ENCODE data around the gene NINJ1.

DNA sequence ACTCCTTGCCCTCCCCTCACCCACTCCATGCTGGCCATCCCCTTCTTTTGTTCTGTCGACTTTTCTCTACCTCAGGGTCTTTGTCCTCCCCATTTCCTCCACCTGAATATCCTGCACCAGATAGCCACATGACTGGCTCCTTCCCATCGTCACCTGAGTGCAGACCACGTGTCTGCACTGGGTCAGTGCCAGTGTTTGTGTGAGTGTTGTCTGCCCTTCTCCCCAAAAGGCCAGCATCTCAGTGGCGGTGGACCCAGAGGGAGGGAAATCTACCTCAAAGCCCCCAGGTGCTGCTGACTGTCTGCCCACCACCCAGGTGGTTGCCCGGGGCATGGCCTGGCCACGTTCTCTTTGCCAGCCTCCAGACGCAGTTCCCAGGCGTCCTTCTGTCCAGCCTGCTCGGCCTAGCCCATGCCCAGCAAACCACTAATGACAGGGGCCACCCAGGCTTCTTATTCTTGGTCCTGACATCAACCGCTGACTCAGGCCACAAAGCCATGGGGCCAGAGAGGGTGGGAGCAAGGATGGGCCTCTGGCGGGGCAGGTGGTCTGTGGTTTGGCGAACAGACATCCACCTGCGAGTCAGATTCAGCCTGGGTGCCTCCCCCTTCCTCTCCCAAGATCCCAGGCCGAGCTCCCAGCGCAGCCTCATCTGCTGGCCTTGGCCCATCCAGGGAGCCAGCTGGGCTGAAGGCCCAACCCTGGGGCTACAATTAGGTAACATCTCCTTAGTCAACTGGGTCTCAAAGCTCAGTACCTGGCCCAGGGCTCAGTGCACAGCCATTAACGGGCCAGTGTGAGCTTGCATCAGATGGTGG, 5.5 kb upstream of the NINJ1 start:
- TF ChIP-seq GATA2 (IDR thresholded peaks at IDR 0.05; ENCODE audit: low read depth, low read length) (no peak), GATA3 (IDR thresholded peaks at IDR 0.05; ENCODE audit: low read depth, low read length) (no peak)
